K562 (cell line): ENCODE measurements around the gene EML5. TPM values are rescaled to one million over a fixed set of nuclear protein-coding genes. Genes with fewer than 3 reads are reported as not detected.

Source experiments
- ATAC-seq: fragments of 200-7000 bp; cut with Tn5 transposase; 3 replicates; pipeline ENCODE4 v1.9.1; 2020; ENCODE audit warnings: moderate library complexity
- BruUV-seq: library from RNA; stranded (reverse); fragments of 400-500 nt; replicated peaks from 2 replicates; lab custom pipeline; 2021; lab: Mats Ljungman, UMichigan
- CTCF ChIA-PET: fragments of 300-600 bp; formaldehyde crosslinking; extraction: SDS; loops from one replicate; lab custom pipeline; 2021; ENCODE audit warnings: low intra/inter-chr PET ratio; lab: Yijun Ruan, JAX
- POLR2A ChIA-PET: fragments of 300-600, 350-650 bp; sonication (Branson Sonifier 250); formaldehyde crosslinking; extraction: SDS; loops from one replicate; lab custom pipeline; 2021; ENCODE audit warnings: antibody characterized with exemption, inconsistent platforms; lab: Yijun Ruan, JAX
- DNase-seq, 4 experiments: peaks; one replicate each; pipeline versions ENCODE4 v3.0.0 to v3.0.0-alpha.2; 2011 to 2018; ENCODE audit warnings: low spot score in 3 of 4, mixed read lengths in 3 of 4; ENCODE audit errors: extremely low read depth in 1 of 4
- FAIRE-seq: peaks from 2 replicates; lab custom pipeline; 2011; peaks lifted over from hg19 to GRCh38; lab: Jason Lieb, UNC
- H2AFZ ChIP-seq: 2 replicates; pipeline ENCODE4 v1.6.0; 2011; ENCODE audit warnings: low read depth, low read length, control low read depth, inconsistent platforms
- H3K27ac ChIP-seq: fragments of 200-600 bp; 3 replicates; pipeline ENCODE4 v1.8.0; 2011; ENCODE audit warnings: low read depth, mild to moderate bottlenecking, control low read depth, inconsistent platforms, low read length, moderate library complexity, mixed read lengths; ENCODE audit errors: extremely low read depth
- H3K27me3 ChIP-seq, 2 experiments: fragments of 300-600 bp in 1 of 2; 2 replicates in 1 of 2; 3 replicates in 1 of 2; pipeline versions ENCODE4 v1.6.0 to v1.8.0; 2011; ENCODE audit warnings: inconsistent platforms in 2 of 2, low read length in 2 of 2, mild to moderate bottlenecking in 1 of 2, mixed read lengths in 1 of 2, moderate library complexity in 1 of 2; ENCODE audit not compliant: control insufficient read depth in 2 of 2, insufficient read depth in 2 of 2
- H3K36me3 ChIP-seq: fragments of 300-600 bp; 3 replicates; pipeline ENCODE4 v1.8.0; 2011; ENCODE audit warnings: mild to moderate bottlenecking, low read length, inconsistent platforms; ENCODE audit not compliant: control insufficient read depth, insufficient read depth
- H3K4me1 ChIP-seq, 2 experiments: fragments of 200-600 bp in 1 of 2; replicated peaks in 1 of 2; 2 replicates in 1 of 2; 3 replicates in 1 of 2; pipeline versions ENCODE4 v1.5.1 to v1.8.0; 2011; ENCODE audit warnings: inconsistent platforms in 2 of 2, low read length in 2 of 2, mild to moderate bottlenecking in 1 of 2, mixed read lengths in 1 of 2, moderate library complexity in 1 of 2; ENCODE audit not compliant: control insufficient read depth in 2 of 2, insufficient read depth in 2 of 2
- H3K4me2 ChIP-seq: 2 replicates; pipeline ENCODE4 v1.6.1; 2011; ENCODE audit warnings: low read length, control low read depth, inconsistent platforms, mixed read lengths; ENCODE audit not compliant: insufficient read depth
- H3K4me3 ChIP-seq: fragments of 200-600 bp; sonication (generic), shearing (Covaris generic); 2 replicates; pipeline ENCODE4 v1.5.1; 2016; ENCODE audit warnings: control low read depth, inconsistent platforms
- H3K79me2 ChIP-seq: fragments of 200-600 bp; 3 replicates; pipeline ENCODE4 v1.8.0; 2011; ENCODE audit warnings: low read length, inconsistent platforms; ENCODE audit not compliant: control insufficient read depth, insufficient read depth
- H3K9ac ChIP-seq, 2 experiments: 2 replicates each; pipeline versions ENCODE4 v1.6.0 to v1.6.1; 2011; ENCODE audit warnings: low read depth in 2 of 2, low read length in 2 of 2, control low read depth in 1 of 2, inconsistent platforms in 1 of 2, mild to moderate bottlenecking in 1 of 2, mixed read lengths in 1 of 2; ENCODE audit not compliant: insufficient read depth in 1 of 2
- H3K9me1 ChIP-seq: one replicate; pipeline ENCODE4 v1.6.0; 2011; ENCODE audit warnings: inconsistent platforms, mild to moderate bottlenecking, low read length, moderate library complexity; ENCODE audit not compliant: control insufficient read depth, insufficient read depth
- H3K9me3 ChIP-seq: replicated peaks from 2 replicates; pipeline ENCODE4 v1.5.1; 2011; ENCODE audit warnings: low read depth, low read length, inconsistent platforms; ENCODE audit not compliant: control insufficient read depth, insufficient read depth
- H4K20me1 ChIP-seq: replicated peaks from 2 replicates; pipeline ENCODE4 v1.6.1; 2011; ENCODE audit warnings: low read length, inconsistent platforms, mixed read lengths; ENCODE audit not compliant: control insufficient read depth, insufficient read depth
- BCOR ChIP-seq: fragments of 450-650 bp; IDR thresholded peaks from 2 replicates; pipeline ENCODE4 v1.6.1; 2016
- FOS ChIP-seq: IDR thresholded peaks from 3 replicates; pipeline ENCODE4 v1.6.1; 2011; ENCODE audit not compliant: insufficient read length; ENCODE audit errors: extremely low read depth
- FOXK1 ChIP-seq: sonication (generic); formaldehyde crosslinking; IDR thresholded peaks from 2 replicates; pipeline ENCODE4 v1.8.0; 2022; ENCODE audit warnings: missing genetic modification reagents, mild to moderate bottlenecking, borderline replicate concordance
- HNRNPH1 ChIP-seq: fragments of 200-400 bp; formaldehyde crosslinking; optimal IDR thresholded peaks from 2 replicates; pipeline ENCODE3; 2017; ENCODE audit warnings: low read depth, mild to moderate bottlenecking, low read length, moderate library complexity
- KAT7 ChIP-seq: sonication (generic); formaldehyde crosslinking; IDR thresholded peaks from 2 replicates; pipeline ENCODE4 v1.8.0; 2022; ENCODE audit warnings: missing genetic modification reagents, mild to moderate bottlenecking, borderline replicate concordance
- MTA3 ChIP-seq: fragments of 450-650 bp; formaldehyde crosslinking; IDR thresholded peaks from 2 replicates; pipeline ENCODE4 v1.6.1; 2017; ENCODE audit warnings: mild to moderate bottlenecking, borderline replicate concordance
- SMAD3 ChIP-seq: fragments of 450-650 bp; formaldehyde crosslinking; conservative IDR thresholded peaks from 2 replicates; pipeline ENCODE4 v1.4.0; 2020; ENCODE audit warnings: mild to moderate bottlenecking
- TCF15 ChIP-seq: fragments of 250-450 bp; sonication (Bioruptor Pico); IDR thresholded peaks from 2 replicates; pipeline ENCODE4 v1.8.0; 2022; ENCODE audit warnings: moderate library complexity, mild to moderate bottlenecking, inconsistent platforms
- ZBTB11 ChIP-seq, 3 experiments: fragments of 200-800 bp in 1 of 3; fragments of 250-450 bp in 1 of 3; fragments of 450-650 bp in 1 of 3; sonication (Bioruptor Pico) in 1 of 3; sonication (Bioruptor generic) in 1 of 3; formaldehyde crosslinking in 1 of 3; IDR thresholded peaks; 2 replicates each; pipeline versions ENCODE4 v1.6.1 to v1.8.0; 2016 to 2022; ENCODE audit warnings: mild to moderate bottlenecking in 2 of 3, missing genetic modification characterization in 2 of 3, missing compliant biosample characterization in 1 of 3, moderate library complexity in 1 of 3
- WGBS: fragments of 100-300 bp; shearing (Covaris generic); methylation state at CpG from one replicate; pipeline ENCODE4 v1.1.6; 2016; ENCODE audit warnings: low coverage, mixed read lengths; ENCODE audit not compliant: insufficient coverage; ENCODE audit errors: missing lambda C conversion rate; 5-methylcytosine and 5-hydroxymethylcytosine counted together
- in situ Hi-C: fragments of 300-500 bp; cut with MboI; formaldehyde crosslinking; loops from 4 replicates; pipeline ENCODE4 v1.15.0; 2018; ENCODE audit warnings: inconsistent platforms, mixed read lengths
- intact Hi-C: fragments of 100-400 bp; cut with micrococcal nuclease; formaldehyde crosslinking; loops from 2 replicates; pipeline ENCODE4 v1.14.2; 2022
- polyA plus RNA-seq, 8 experiments: library from polyadenylated mRNA; depleted of rRNA in 4 of 8; stranded (reverse) in 5 of 8; unstranded in 3 of 8; fragments of >200 nt; fragmentation: Nextera tagmentation in 2 of 8; fragmentation: Illumina TruSeq in 1 of 8; extraction: Ambion mirVana in 2 of 8; extraction: Trizol in 1 of 8; gene quantifications; 2 replicates each; pipeline versions ENCODE4 v1.2.1 to v1.2.3, GENCODE V29; 2011 to 2014; ENCODE audit warnings: inconsistent platforms in 1 of 8, missing spikeins in 1 of 8
- total RNA-seq, 7 experiments: library from RNA; depleted of rRNA in 6 of 7; stranded (reverse); fragments of >200 nt in 6 of 7; fragmentation: Illumina TruSeq in 2 of 7; extraction: Trizol in 2 of 7; gene quantifications; 2 replicates each; pipeline versions ENCODE4 v1.2.1 to v1.2.3, GENCODE V29; 2011 to 2021; ENCODE audit warnings: low replicate concordance in 1 of 7
- TF ChIP-seq, protein P1 (sequence below): sonication (generic); formaldehyde crosslinking; IDR thresholded peaks from 2 replicates; pipeline ENCODE4 v1.8.1; 2022; ENCODE audit warnings: missing genetic modification reagents

EML5 gene
- total and polyA plus RNA-seq, 9 of the 15 experiments (the other 6 are each of a cell fraction or from before 2014, with no cell fraction given) = 0.06 to 0.34 (median 0.22) TPM

DNA sequence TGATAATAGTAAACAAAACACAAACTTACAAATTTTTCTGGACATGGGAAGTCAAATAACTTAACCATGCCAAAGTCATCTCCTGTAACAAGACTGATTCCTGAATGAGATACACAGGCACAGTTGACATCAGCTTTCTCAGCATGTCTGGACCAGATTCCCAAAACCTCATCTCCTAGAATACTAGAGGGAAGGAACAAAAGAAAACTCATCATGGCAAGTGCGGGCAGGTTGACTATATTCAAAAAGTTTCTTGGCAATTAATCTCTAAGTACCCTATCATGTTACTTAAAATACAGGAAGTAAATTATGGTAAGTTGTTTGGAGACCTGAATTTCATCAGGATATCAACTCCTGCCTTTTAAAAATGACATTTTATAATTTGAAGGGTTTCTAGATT is 176.1 kb downstream of the EML5 start:
- 75% methylated on average over 1 of the region's 1 CpG for WGBS
- H3K27me3 ChIP-seq = no peaks in the 10 kb centered on the region
- intact Hi-C loops (no loop called here), in situ Hi-C loops (no loop called here)
- ATAC-seq = no peak
- H3K9ac ChIP-seq = no peak overlapping the region
- H3K9me3 ChIP-seq = no peaks in the 10 kb centered on the region
- POLR2A ChIA-PET = interaction anchor here (0.5 to 1.1 kb wide), 2 partner anchors 8 to 26 kb away, joined by 3 read pairs; no protein-coding TSS in a partner anchor
- no peak for FAIRE-seq
- CTCF ChIA-PET = no interaction called here
- H3K36me3 ChIP-seq = peaks cover 24% of the 10 kb centered on the region
- H3K27ac ChIP-seq = no peak overlapping the region
- H3K9me1 ChIP-seq = no peaks in the 10 kb centered on the region
- H3K4me2 ChIP-seq = no peak overlapping the region
- no peak for DNase-seq
- no peaks in the 10 kb centered on the region for H3K4me1 ChIP-seq
- BruUV-seq = no TSS peak
- H3K79me2 ChIP-seq = no peaks in the 10 kb centered on the region
- no peaks in the 10 kb centered on the region for H4K20me1 ChIP-seq
- TF ChIP-seq TCF15 (CRISPR knock-in tag) = no peak
- no peak for TF ChIP-seq SMAD3 (CRISPR knock-in tag)
- no peak for TF ChIP-seq BCOR
- TF ChIP-seq FOS = no peak
- no peak for TF ChIP-seq HNRNPH1
- TF ChIP-seq, protein P1, sequence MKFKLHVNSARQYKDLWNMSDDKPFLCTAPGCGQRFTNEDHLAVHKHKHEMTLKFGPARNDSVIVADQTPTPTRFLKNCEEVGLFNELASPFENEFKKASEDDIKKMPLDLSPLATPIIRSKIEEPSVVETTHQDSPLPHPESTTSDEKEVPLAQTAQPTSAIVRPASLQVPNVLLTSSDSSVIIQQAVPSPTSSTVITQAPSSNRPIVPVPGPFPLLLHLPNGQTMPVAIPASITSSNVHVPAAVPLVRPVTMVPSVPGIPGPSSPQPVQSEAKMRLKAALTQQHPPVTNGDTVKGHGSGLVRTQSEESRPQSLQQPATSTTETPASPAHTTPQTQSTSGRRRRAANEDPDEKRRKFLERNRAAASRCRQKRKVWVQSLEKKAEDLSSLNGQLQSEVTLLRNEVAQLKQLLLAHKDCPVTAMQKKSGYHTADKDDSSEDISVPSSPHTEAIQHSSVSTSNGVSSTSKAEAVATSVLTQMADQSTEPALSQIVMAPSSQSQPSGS (CRISPR knock-in tag) = no peak
- TF ChIP-seq KAT7 (CRISPR knock-in tag) = no peak
- TF ChIP-seq ZBTB11 (CRISPR knock-in tag; IDR thresholded peaks at IDR 0.05) = no peak
- no peak for TF ChIP-seq MTA3
- TF ChIP-seq FOXK1 (CRISPR knock-in tag) = no peak
- no peak overlapping the region for H2AFZ ChIP-seq
- no peak overlapping the region for H3K4me3 ChIP-seq
